HEK293 (cell line): Measurements from ENCODE around the gene SH3PXD2B.

Experiments used
- TCF7L2 ChIP-seq: IDR thresholded peaks from 2 replicates; pipeline ENCODE4 v1.6.1; 2011; ENCODE audit warnings: low read depth, mild to moderate bottlenecking, inconsistent platforms, low read length, moderate library complexity, borderline replicate concordance
- WT1 ChIP-seq: fragments of 450-650 bp; formaldehyde crosslinking; IDR thresholded peaks from 2 replicates; pipeline ENCODE4 v1.5.1; 2016; ENCODE audit warnings: missing biosample characterization, missing genetic modification characterization
- ZBTB11 ChIP-seq: fragments of 450-650 bp; formaldehyde crosslinking; conservative IDR thresholded peaks from 2 replicates; pipeline ENCODE4 v1.5.1; 2016; ENCODE audit warnings: low read depth, missing biosample characterization, missing genetic modification characterization
- ZNF23 ChIP-seq: fragments of 450-650 bp; formaldehyde crosslinking; IDR thresholded peaks from 2 replicates; pipeline ENCODE4 v1.5.1; 2016; ENCODE audit warnings: missing biosample characterization, missing genetic modification characterization, borderline replicate concordance
- ZNF274 ChIP-seq, 2 experiments: fragments of 200-500 bp in 1 of 2; fragments of 450-650 bp in 1 of 2; sonication (Bioruptor generic) in 1 of 2; formaldehyde crosslinking in 1 of 2; IDR thresholded peaks; 2 replicates each; pipeline versions ENCODE4 v1.5.1 to v1.6.1; 2014 to 2016; ENCODE audit warnings: borderline replicate concordance in 1 of 2, inconsistent platforms in 1 of 2, low read length in 1 of 2, missing biosample characterization in 1 of 2, missing genetic modification characterization in 1 of 2
- ZNF280D ChIP-seq: fragments of 450-650 bp; formaldehyde crosslinking; IDR thresholded peaks from 2 replicates; pipeline ENCODE4 v1.5.1; 2016; ENCODE audit warnings: missing biosample characterization, missing genetic modification characterization
- ZNF324 ChIP-seq: fragments of 450-650 bp; formaldehyde crosslinking; IDR thresholded peaks from 2 replicates; pipeline ENCODE4 v1.5.1; 2016; ENCODE audit warnings: missing biosample characterization, missing genetic modification characterization
- ZNF660 ChIP-seq: fragments of 450-650 bp; IDR thresholded peaks from 2 replicates; pipeline ENCODE4 v1.5.1; 2018; ENCODE audit warnings: missing biosample characterization, mild to moderate bottlenecking, missing genetic modification characterization
- ZSCAN16 ChIP-seq: fragments of 450-650 bp; formaldehyde crosslinking; IDR thresholded peaks from 2 replicates; pipeline ENCODE4 v1.5.1; 2016; ENCODE audit warnings: missing biosample characterization, missing genetic modification characterization
- TF ChIP-seq, protein P1 (sequence below): fragments of 450-650 bp; formaldehyde crosslinking; IDR thresholded peaks from 2 replicates; pipeline ENCODE4 v1.5.1; 2016; ENCODE audit warnings: missing biosample characterization, missing genetic modification characterization

DNA sequence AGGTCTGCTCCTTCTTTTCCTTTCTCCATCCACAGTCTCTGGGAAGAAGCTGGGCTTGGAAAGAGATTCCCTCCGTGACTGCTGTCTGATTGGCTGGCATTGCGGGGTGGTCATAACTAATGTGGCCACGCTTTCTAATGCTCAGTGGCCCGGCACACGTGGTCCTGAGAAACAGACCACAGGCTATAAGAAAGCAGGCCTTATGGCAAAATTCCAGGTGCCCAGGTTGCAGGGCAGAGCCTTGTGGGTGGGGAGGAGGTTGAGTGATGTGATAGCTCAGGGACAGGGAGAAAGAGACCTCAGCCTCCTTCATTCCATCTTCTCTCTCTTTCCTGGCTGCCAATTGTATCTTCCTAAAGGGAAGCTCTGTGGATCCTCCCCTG, 5.4 kb upstream of the SH3PXD2B start:
- no peak for TF ChIP-seq ZSCAN16 (tag by site-specific recombination)
- no peak for TF ChIP-seq TCF7L2
- no peak for TF ChIP-seq ZNF660 (tag by site-specific recombination)
- TF ChIP-seq, protein P1, sequence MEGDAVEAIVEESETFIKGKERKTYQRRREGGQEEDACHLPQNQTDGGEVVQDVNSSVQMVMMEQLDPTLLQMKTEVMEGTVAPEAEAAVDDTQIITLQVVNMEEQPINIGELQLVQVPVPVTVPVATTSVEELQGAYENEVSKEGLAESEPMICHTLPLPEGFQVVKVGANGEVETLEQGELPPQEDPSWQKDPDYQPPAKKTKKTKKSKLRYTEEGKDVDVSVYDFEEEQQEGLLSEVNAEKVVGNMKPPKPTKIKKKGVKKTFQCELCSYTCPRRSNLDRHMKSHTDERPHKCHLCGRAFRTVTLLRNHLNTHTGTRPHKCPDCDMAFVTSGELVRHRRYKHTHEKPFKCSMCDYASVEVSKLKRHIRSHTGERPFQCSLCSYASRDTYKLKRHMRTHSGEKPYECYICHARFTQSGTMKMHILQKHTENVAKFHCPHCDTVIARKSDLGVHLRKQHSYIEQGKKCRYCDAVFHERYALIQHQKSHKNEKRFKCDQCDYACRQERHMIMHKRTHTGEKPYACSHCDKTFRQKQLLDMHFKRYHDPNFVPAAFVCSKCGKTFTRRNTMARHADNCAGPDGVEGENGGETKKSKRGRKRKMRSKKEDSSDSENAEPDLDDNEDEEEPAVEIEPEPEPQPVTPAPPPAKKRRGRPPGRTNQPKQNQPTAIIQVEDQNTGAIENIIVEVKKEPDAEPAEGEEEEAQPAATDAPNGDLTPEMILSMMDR = no peak
- TF ChIP-seq ZNF23 = no peak
- TF ChIP-seq ZNF324 (tag by site-specific recombination) = no peak
- TF ChIP-seq WT1 = no peak
- TF ChIP-seq ZNF274 (IDR thresholded peaks at IDR 0.05; ENCODE audit: low read length) = no peak
- TF ChIP-seq ZNF274 (tag by site-specific recombination; IDR thresholded peaks at IDR 0.05; ENCODE audit: borderline replicate concordance) = no peak
- TF ChIP-seq ZNF280D (tag by site-specific recombination) = no peak
- no peak for TF ChIP-seq ZBTB11 (tag by site-specific recombination)
